Measurements from ENCODE around the gene ACOX2.

The ACOX2 gene

DNA sequence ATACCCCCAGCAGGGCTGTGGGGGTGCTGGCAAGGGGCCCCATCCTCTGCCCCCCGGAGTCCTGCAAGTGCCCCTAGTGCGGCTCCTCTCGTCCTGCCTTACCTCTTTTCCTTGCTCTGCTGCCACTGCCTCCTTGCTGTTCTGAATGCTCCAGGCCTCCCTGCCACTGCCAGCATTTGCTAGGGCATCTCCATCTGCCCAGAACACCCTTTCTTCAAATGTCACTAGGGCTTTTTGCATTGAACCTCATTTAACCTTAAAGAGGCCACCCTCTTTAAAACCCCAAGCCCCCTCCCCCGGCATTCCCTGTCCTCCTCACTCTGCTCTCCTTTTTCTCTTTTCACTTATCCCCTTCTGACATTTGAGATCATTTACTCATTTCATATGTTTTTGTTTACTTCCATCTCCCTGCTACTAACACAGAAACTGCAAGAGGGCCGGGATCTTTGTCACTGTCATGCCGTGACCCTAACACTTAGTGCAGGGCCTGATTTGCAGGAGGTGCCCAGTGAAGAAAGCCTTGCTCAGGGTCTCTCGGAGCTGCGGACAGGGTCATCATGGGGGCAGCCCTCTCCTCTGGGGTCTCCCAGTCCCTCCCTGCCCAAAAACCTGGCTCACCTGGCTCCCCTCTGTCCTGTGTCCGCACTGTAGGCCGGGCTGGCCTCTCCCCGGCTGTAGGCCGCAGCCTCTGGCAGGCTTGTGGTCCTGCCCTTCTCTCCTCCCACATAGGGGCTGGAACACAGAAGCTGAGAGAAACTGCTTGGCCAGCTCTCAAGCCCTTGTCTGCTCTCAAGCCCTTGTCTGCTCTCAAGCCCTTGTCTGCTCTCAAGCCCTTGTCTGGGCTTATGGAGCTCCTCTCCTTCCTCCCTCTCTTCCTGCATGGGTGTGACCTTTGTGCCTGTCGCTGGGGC is at the start of gene ACOX2:
Gene ACOX2 (minus strand): TSS at position 690 of the 911 bp plus-strand sequence. CDS start 2,084 bp downstream, outside the sequence.
- no peak for DNase-seq (ENCODE audit: low read depth in 2 of 3, low spot score in 1 of 3)

DNA sequence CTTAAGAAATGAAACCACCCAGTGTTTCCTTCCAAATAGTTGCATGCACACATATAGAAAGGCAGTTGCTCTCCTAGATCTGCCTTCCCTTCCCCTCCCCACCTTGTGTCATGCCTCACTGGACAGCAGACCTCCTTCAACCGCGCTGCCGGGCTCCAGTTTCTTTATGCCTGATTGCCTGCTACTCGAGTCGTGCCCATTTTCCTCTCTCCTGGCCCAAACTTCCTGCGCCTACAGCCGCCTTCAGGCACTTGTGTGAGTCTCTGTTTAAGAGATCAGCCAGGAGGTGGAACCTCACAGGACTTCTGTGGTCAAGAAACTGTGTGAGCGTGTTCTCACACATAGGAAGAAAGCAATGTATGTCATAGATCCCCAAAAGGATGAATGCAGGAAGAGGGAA is 49.0 kb upstream of the ACOX2 start:
- DNase-seq (ENCODE audit: low read depth in 2 of 3, low spot score in 1 of 3) = no peak

DNA sequence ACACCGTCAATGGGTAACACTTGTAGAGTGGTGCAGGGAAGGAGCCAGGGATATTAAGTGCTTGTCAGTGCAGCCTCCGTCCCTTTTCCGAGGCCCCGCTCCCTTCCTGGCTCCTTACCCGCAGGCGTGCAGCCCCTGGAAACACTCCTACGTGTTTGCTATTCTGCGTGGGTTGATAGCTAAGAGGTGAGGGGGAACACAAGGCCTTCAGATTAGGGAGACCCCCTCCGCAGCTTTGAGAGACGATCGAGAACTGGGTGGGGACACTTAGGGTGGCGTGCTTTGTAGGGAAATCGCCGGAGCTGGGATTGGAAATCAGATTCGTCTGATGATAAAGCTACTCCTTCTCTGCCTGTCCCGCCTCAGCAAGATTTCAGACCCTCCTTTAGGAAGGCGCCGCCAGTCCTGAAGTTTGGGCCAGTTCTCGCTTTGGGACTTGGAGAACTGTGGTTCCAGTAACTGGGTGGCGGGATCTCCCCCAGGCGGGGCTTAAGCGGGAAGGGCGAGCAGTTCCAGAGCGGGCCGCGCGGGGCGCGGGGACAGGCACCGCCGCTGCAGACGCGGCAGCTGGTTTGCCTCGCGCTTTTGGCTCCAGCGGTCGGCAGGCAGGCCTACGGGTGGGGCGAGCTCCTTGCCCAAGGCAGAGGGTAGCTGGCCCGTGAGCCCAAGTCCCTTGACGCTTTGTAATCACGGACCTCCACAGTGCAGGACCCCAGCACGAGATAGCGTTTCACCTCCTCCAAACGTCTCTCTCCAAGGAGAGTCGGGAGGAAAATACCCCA is 48.2 kb upstream of the ACOX2 start:
- DNase-seq (ENCODE audit: low read depth in 2 of 3, low spot score in 1 of 3) = peak; percentile 37 to 65 (median 54)

DNA sequence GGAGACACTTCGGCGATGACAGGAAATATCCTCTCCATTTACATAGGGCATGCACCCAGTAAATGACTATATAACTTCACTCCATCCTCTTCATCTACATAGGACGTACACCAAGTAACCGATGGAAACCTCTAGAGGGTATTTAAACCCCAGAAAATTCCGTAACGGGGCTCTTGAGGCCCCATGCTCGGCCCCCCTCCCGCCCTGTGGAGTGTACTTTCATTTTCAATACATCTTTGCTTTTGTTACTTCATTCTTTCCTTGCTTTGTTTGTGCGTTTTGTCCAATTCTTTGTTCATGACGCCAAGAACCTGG is 47.7 kb upstream of the ACOX2 start:
- DNase-seq (ENCODE audit: low read depth in 2 of 3, low spot score in 1 of 3) = no peak

DNA sequence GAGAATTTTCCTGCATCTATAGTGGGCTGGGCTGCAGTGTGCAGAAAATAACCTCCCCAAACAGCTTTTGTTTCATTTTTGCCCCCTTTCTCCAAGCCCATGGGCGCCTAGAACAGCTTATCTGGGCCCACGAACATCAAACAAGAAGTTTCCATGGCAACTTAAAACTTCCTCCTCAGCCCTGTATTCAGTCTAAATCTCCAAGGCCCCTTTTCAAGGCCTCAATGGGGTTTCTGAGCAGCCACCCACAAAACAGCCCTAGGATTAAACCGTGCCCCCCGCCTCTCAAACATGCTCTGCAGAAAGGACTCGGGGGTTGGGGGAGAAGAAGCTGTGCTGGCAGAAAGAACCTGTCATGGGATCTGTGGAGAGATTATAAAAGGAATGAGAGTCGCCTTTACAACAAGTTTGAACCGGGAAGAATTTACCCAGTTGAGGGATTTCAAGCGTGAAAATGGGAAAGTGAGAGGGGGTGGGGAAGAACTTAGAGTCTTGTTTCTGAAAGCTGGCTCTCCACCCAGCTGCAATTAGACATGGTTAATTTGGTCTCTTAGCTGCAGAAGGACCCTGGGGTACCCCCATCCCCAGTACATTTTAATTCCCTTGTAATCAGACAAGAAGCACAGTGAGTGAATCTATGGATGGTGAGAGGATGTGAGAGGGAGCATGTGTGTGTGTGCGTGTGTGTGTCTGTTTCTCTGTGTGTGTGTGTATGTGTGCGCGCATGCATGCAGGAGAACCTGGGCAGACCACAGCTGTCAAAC is 44.5 kb upstream of the ACOX2 start:
- no peak for DNase-seq (ENCODE audit: low read depth in 2 of 3, low spot score in 1 of 3)

DNA sequence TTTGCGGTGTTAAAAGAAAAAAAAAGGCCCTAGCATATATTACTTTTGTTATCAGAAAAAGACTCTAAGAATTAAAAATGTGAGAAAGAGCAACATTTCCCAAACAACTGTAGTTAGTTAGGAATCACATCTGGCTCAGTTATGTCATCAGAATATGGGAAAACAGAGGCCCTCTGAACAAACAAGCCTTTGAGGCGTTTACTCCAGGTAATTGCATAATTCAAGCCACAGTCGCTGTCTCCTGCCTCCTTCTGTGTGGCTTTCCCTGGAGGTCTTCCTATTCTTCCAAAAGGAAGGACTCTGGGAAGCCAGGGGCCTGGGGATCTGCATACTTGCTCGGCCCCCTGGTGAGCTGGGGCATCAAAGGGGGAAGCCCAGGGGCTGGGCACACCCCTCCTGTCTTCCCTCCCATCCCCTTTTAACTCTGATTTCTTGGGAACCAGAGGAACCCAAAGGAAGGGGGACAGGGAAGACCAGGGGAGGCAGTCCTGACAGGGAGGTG is 43.9 kb upstream of the ACOX2 start:
- DNase-seq (ENCODE audit: low read depth in 2 of 3, low spot score in 1 of 3) = no peak

DNA sequence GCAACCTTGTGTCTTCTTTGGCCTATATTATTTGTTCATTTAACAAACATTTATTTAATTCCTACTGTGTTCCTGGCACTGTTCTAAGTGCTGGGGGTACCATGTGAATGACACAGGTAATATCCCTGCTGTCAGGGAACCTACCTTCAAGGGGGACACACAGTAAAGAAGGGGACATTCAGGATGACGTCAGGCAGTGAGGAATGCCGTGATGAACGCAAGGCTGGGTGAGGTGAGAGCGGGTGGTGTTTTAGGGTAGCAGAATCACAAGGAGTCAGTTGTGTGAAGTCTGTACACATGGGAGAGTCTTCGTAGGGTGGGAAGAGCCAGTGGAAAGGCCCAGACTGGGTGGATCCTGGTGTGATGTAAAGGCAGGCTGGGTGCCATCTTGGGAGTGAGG is 41.9 kb upstream of the ACOX2 start:
- DNase-seq (ENCODE audit: low read depth in 2 of 3, low spot score in 1 of 3) = no peak

DNA sequence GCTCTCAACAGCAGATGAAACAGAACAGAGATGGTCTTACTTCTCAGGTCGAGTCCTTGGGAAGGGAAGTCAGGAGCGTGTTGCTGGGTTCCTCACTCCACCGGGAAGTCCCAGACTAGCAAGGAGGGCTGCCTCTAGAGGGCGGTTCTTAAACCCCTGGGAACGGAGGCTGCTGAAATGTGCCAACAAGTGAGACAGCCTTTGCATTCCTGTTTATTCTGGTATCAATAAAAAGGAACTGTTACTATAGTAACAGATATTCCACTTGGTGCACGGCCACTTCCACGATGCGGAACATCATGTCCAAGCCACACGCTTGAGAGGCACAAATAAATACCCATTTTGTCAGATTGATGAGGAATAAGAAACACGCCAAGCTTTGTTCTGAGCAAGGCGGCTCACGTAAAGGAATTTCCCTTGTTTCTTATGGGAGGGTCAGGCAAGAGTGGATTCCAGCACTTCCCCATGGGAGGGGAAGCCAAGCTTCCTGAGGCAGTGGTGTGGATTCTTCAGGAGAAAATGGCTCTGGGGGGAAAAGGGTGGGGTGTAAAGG is 40.4 kb upstream of the ACOX2 start, which contains the start of gene FAM107A:
Gene FAM107A (minus strand): TSS at position 123 of the 553 bp plus-strand sequence. CDS start 7,531 bp downstream, outside the sequence.
- DNase-seq (ENCODE audit: low read depth in 2 of 3, low spot score in 1 of 3) = no peak

DNA sequence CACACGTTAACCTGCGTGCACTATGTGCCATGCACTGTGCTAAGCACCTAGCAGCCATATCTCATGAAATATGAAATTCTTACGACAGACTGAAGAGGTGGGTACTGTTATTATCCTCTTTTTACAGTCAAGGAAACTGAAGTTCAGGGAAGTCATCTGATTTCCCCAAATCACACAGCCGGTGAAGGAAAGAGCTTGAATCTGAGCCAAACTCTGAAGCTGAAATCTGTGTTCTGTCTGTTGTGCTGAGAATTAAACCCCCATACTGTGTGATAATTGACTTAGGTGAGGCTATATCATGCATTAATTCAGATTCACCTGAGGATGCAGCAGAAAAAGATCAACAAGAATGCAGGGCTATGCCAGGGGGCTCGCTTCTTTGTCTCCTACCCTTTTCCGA is 39.7 kb upstream of the ACOX2 start:
- DNase-seq (ENCODE audit: low read depth in 2 of 3, low spot score in 1 of 3) = no peak

DNA sequence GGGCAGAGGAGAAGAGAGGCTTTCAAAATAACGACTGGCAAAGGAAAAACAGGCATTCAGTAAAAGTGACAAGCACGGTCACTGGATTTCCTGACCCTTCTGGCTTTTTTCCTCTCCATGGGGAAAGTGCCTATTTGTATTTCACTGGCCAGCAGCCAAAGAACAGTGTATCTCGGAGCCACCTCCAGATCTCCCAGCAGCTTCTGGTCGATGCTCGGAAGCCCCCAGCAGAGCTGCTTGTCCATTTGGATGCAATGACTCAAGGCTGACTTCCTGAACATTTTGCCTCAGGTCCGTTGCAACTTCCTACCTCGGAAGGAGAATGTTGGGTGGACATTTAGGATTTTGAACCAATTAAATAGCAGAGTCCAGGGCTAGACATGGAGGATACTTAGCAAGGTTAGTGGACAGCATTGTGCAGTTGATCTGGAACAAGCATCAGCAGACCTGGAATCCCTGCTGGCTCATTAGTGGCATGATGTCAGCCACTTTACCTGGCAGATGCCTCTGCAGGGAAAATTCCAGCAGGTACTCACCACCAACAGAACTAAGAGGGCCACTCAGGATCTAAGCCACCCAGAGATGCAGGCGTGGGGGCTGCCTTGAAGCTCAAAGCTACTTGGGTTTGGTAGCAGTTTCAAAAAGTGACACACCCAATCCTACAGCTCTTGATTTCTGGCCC is 39.1 kb upstream of the ACOX2 start:
- DNase-seq (ENCODE audit: low read depth in 2 of 3, low spot score in 1 of 3) = no peak

DNA sequence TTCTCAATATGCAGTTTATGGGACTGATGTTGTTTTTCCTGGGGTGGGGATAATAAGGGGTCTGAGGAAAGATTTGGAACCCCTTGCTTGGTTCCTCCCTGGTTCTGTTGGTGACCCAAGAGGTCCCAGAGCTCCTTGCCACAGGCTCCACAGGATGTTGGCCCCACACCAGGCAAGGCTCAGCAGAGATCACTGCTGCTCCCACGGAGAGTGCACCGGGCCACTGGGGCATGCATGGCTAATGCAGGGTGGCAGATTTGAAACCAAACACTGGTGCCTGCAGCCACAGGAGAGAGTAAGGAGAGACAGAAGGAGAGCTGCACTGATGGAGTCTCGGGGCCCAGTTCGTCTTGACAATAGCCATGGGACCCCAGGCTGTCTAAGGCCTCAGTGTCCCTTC is 37.7 kb upstream of the ACOX2 start:
- DNase-seq (ENCODE audit: low read depth in 2 of 3, low spot score in 1 of 3) = no peak

DNA sequence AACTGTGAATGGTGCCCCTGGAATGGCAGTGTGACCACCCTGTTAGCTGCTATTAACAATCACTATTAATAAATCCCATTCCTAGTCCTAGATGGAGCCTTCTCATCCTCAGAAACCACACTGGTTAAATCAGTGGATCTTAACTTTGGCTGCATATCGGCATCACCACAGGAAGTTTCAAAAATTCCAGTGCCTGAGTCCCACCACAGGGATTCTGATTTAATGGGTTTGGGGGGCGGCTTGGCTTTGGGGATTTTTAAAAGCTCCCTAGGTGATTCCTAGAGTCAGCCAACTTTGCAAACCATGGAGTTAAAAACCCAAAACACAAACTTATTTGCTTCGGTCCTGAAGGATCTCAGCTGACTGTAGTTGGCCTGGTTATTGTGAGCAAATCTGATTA is 37.1 kb upstream of the ACOX2 start:
- DNase-seq (ENCODE audit: low read depth in 2 of 3, low spot score in 1 of 3) = no peak

DNA sequence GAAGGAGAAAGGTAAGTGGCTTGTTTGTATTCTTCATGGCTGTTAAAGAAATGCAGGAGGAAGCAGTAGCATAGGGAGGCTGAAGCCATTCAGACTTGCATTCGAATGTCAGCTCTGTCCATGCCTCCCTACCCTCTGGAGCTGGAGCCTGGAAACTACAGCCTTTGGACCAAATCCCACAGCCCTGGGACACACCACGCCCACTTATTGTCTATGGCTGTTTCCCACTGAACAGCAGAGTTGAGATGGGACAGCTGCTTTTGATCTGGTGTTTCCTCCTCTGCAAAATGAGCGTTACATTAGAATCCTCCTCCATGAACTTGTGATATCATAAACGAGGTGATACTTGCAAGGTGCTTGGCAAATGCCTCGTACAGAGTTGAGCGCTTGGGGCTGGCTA is 36.6 kb upstream of the ACOX2 start:
- no peak for DNase-seq (ENCODE audit: low read depth in 2 of 3, low spot score in 1 of 3)

DNA sequence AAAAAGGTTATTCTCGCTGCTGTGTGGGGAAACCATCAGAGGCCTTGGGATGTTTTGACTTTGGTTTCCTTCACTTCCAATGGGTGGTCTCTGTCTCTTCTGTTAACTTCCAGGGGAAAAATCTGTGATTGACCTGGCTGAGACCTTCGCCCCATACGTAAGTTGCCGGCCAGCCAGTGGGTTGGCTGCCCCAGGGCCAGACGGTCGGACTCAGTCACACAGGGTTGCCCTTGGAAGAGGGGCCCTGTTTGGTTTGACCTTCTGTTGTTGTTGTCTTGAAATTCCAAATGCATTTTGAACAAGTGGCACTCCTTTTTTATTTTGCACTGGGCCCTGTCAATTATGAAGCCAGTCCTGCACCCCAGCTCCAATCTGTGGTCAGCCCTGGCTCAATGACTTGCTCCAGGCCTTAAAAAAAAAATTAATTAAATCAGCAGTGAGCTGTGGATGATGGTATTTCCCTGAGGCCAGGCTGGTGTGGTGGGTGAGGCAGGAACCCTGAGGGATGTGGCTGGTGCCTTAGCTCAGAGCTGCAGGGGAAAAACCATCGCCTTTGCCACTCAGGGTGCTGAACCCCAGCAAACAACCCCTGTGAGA is 35.7 kb upstream of the ACOX2 start:
- DNase-seq (ENCODE audit: low read depth in 2 of 3, low spot score in 1 of 3) = no peak

DNA sequence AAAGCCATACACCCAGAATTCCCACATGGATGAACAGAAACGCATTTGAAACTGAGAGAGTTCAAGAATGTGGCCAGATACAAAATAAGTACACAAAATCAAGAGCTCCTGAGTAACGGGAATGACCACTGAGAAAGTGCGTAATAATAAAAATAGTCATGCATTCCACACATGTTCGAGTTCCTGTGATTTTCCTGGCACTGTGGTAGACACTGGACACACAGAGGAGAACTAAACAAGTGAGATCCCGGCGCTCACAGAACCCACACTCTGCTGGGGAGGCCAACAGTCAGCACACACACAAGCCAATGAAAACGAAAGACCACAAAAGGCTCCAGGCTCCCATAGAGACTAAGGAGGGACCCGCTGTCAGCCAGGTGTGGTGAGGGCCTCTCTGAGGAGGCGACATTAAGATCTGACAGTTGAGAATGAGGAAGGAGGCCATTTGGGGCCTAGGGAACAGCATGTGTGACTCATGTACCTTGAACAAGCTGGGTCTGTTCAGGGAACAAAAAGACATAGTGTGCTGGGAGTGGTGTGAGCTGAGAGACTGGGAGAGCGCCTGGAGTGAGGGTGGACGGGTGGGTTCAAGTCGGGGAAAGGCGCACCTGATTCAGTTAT is 35.1 kb upstream of the ACOX2 start:
- no peak for DNase-seq (ENCODE audit: low read depth in 2 of 3, low spot score in 1 of 3)

DNA sequence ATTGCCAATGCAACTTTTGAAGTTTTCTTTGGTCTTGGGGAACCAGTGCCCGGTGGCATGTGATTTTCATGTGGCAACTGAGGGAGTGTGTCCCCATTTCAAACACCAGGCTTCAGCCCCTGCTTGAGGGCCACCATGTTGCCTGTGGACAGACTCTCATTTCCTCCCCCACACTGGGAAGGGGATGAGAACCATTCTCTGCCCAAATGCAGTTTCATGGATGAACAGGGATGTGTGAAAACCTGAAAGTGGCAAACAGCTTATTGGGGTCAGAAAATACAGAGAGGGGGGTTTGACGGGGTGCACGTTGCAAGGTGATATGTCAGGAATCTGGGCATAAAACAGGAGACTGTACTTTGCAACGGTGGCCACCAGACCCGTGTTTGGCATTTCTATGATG is 33.9 kb upstream of the ACOX2 start:
- no peak for DNase-seq (ENCODE audit: low read depth in 2 of 3, low spot score in 1 of 3)

DNA sequence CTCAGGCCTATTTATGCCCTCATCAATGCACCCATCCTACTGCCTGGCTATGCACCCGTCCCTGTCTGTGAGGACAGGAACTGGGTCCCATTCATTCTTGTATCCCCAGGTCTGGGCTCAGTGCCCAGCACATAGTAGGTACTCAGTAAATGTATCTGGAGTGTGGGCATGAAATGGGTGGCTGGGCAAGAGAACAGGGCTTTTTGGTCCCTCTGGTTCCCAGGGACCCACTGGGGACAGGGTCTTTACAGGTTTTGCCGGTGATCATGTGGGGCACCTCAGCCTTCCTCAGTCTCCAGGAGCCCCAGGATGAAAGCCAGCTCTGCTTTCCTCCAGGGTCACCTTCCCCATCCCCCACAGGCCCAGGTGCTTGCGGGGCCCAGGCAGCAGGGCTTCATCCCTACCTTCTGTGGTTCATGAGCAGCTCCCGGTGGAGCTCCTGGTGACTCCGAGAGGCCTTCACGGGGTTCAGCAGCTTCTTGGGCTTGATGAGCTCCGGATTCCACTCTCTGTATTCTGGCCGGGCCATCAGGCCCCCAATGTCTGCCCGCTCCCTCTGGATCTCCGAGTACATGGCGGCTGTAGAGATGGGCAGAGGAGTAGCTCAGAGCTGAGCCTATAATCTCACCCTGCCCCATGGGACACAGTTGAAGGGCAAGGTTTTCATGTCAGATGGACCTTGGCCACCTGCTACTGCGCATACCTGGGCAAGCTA is 32.5 kb upstream of the ACOX2 start:
- no peak for DNase-seq (ENCODE audit: low read depth in 2 of 3, low spot score in 1 of 3)

DNA sequence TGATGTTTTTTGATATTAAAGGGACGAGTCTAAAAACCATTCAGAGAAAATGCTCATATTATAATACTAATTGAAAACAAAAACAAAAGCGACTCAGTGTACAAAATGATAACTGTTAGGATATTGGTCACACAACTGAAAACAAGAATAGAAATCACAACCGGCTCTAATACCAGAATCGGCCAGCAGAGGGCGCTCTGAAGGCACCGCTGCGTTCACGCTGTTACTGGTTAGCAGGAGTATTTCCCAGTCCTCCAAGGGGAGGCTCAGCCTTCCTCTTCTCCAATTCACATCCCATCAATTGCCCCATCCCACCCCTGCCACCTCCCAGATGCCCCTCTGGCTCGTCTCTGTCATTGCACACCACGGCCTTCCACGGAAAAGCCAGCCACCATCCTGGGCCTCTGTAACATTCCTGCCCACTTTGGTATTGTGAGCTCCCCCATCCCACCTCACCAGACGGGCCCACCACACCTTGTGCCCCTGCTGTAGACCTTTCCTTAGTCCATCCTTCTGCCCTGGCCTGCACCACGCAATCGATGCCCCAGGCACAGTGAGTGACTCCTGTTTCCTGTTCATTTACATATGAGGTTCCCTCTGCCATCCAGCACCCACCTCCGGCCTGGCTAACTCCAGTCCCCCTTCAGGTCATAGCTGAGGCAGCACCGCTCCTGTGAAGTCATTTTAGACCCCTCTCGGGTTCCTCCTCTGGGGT is 31.7 kb upstream of the ACOX2 start:
- peak; percentile 61 to 91 (median 65) for DNase-seq (ENCODE audit: low read depth in 2 of 3, low spot score in 1 of 3)

DNA sequence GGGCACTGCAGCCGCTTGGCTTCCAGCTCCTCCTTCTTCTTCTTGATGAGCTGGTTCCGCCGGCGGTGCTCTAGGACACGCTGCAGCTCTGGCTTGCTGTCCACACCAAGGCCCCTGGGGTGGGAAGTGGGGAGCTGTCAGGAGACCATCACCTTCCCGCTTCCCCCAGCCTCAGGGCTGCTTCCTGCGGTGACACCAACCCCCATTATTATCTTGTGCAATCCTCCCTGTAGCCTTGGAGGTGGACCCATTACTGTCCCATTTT is 30.2 kb upstream of the ACOX2 start:
- no peak for DNase-seq (ENCODE audit: low read depth in 2 of 3, low spot score in 1 of 3)

Measured in stimulated activated CD4-positive, alpha-beta T cell treated with anti-CD3 and anti-CD28 coated beads, Interleukin-12 subunit alpha, Interleukin-12 subunit beta, amount 100 ng/mL, for 48 hours (primary cell).